ENCODE results near the gene PTPRC.

Gene PTPRC

DNA sequence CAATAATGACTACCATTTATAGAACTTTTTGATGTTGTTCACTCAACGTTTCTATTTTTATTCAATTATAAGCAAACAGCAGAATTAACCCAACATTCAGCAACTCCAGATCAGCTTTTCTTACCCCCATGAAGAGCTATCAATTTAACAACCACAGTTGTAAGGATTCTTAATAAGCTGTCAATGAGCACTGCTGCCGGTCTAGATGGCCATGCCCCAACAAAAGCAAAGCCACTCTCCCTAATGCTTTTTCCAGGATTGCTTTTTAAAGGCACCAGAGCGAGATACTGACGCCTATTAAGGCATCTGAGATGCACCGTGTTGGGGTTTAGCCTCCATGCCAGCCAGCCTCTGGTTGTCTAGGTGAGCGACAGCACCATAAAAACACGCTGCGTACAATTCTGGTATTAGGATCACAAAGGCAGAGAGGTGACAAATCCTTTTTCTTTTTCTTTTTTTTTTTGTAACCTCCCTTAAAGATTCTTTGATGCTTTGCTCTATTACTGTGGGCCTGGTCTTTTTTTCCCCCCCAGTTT lies 39.5 kb downstream of the PTPRC start:
- DNase-seq: peak; percentile 47

DNA sequence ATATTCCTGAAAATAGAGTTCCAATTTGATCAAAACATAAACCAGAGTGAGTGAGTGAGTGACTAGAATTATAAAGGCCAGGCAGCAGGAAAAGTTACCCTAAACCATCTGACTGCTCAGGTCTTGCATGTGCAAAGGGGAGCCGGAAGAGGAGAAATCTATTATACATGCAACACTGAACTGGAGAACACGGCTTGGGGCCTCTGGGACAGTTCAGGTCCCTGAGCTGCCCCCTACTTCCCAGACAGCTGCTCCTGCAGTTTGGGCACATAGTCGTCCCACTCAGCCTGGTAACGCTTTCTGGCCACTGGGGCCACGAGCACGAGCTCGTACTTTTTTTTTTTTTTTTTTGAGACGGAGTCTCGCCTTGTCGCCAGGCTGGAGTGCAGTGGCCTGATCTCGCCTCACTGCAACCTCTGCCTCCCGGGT lies 40.1 kb downstream of the PTPRC start:
- DNase-seq: no peak

DNA sequence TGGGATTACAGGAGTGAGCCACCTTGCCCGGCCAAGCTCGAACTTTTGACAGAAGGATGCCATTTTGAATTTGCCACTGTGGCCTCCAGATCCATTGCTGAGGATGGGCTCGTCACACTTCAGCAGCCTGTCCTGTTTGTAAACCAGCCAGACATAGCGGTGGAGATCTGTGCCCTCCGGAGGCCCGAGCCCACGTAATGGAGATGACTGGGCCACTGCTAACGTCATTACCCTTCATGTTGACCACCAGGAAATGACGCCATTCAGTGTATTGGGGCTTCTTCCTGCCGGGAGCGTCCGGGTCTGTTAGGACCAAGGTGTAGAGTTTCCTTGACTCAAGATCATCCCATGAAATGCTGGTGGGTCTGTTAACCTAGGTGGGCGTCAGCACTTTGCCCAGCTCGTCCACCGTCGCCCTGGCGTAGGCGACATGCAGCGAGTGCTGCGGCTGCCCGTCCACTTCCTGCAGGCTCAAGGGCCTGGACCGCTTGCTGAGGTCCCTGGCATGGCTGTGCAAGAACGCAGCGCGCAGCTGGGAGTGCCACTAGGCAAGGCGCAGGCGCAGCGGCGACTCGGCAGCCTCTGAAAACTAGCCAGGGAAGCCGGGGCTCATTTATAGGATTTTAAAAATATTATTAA lies 40.8 kb downstream of the PTPRC start:
- DNase-seq: peak; percentile 24

DNA sequence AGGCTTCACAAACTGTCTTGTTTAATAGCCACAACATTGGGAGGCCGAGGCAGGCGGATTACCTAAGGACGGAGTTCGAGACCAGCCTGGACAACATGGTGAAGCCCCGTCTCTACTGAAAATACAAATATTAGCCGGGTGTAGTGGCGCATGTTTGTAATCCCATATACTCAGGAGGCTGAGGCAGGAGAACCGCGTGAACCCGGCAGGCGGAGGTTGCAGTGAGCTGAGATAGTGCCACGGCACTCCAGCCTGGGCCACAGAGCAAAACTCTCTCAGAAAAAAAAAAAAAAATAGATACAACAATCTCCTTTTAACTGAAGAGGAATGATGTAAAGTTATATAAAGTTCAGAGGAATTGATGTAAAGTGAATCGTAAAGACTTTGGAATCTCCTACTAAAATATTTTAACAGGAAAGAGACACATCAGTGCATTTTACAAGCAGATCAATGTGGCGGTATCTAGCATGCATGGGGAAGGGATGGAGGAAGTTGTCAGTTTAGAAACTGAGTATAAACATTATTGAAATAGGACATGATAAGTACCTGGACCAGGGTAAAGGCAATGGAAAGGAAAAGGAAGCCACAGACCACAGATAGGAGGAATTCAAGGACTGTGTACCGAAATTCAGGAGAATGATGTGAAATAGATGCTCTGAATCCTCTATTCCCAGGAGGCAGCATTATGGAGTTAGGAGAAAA lies 41.5 kb downstream of the PTPRC start:
- DNase-seq: no peak

DNA sequence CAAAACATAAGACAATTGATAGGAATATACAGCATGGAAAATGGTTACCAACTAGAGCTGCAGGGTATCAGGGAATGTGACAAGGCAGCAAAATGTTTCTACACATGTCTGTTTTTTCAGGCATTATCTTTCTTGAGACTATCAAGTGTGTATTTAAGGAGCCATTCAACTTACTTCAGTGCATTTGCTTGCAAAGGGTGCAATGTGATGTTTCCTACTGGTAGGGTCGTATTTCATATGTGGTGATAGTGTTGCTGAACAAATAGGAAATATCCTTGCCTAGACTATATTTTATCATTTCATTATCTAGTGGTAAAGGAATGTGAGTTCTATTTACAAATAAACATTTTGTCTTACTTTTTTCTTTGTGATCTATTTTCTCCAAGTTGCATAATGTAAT lies 42.4 kb downstream of the PTPRC start:
- no peak for DNase-seq

DNA sequence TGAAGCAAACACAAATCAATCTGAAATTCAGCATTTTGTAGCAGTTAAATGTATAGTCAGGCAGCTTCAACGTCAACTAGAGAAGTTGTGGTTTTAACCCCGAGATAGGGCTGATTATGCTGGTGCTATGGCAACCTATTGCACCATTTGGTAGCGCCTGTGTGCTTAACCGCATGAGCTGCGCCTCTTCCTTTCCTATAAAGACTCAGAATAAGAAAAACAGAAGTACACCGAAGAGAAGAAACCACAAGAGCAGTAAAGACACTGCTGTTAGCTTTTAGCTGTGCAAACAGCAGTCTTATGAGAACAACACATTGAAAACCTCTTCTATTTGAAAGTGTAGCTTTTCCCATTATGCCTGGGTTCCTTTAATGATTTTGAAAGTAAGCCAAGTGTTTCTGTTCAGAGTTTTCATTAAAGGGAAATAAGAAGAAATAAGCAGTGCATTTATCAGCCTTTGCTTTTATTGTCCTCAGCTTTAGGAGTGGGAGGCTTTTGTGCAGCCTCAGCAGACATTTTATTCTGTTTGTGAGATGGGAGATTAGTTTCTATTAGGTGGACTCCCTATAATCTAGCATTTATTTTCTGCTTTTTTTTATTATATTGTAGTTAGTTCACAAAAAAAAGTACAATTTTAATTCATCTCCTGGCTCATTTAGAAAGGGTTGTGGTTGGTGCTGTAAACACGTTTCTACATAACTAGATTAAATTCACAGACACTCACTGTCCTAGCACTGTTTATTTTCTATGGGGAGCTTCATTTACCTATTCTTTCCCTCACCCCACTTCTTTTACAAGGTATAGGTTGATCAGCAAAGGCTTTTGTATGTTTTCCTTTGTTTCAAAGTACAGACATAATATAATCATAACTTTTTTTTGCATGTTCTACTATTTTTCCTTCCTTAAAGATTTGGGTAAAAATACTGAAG lies 43.3 kb downstream of the PTPRC start:
- DNase-seq: peak; percentile 62

DNA sequence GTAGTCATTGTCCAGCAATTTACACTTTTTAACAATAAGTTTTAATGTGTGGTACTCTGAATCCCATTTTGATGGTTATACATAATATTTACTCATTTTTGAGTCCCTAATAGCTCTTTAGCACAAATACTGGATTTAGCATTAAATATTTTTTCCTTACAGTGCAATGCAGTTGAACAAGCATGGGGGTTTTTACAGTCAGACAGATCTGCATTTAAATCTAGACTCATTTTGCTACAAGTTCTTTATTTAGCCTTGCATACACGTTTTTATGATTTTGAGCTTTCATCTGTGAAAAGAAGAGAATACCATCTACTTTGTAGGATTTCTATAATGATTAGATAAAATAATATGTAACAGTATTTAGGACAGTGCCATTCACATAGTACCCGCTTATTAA lies 44.0 kb downstream of the PTPRC start:
- no peak for DNase-seq

DNA sequence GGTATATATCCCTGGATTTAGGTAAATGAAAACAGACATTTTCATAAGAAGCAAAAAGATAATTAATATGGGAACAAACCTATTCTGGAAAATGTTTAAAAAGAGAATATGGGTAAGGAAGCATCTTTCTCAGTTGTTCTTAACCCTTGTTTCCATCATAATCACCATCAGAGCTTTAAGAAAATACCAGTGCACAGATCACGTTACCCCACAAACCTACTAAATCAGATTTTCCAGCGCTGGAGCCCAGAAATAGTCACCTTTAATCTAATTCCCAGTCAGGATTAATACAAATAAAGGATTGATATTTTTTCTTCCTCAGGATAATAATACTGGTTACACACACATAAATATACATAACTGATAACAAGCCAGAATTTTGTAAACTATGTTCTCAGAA lies 44.6 kb downstream of the PTPRC start:
- no peak for DNase-seq

DNA sequence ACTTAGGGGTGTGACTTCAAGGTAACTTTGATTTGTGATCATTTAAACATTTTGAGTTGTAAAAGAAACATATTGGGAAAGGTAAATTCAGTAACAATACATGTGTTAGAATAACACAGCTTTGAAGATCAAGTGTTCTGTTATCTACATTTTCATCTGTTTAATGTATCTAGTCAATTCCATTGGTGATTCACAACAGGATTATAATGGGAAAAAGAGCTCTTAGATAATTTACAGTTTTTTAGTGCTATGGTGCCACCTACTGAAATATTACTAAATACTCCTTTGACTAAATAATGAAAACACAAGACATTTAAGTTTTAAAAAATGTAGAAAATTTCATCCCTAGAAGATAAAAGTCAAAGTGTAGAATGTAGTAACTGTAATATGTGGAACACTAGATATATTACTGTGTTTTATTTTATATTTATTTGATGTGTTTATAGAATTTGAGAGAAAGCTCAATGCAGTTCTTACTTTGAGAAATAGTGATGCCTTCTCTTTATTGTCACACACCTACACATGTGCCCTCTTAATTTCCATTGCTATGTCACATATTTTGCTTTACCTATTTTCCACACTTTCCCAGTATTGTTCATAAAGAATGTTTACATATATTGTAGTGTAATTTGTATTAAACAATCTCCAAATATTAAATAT lies 47.4 kb downstream of the PTPRC start:
- DNase-seq: no peak

DNA sequence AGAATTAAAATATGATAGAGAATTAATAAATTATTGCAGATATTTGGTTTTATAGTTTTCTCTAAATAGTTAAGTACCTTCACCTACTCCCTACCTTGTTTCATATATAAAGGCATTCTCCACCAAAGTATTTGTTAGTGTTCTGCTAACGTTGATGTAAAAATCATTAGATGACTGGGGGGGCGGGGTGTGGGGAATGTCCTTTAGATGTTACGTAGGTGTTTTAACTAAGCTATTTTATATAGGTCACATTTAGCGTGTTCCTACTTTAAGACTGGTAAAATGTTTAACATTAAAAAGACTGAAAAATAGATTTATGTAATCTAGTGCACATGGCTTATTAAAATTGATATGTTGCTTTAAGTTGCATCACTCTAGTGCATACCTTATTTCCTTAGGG lies 48.6 kb downstream of the PTPRC start:
- peak; percentile 21 for DNase-seq

DNA sequence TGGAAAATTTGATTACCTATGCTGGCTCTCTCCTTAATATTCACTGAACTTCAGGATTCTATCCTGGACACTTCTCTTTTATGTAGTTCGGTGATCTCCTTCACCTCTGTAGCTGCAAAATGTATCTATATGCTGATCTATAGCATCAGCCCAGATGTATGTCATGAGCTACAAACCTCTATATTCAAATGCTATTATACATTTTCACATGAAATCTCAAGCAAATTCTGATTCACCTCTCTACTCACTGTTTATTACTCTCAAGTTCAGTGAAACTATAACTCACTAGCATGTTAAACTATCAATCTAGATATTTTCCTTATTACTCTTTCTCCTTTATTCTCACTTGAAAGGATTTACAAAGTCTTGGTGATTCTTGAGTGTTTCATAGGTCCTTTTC lies 52.2 kb downstream of the PTPRC start:
- DNase-seq: no peak

DNA sequence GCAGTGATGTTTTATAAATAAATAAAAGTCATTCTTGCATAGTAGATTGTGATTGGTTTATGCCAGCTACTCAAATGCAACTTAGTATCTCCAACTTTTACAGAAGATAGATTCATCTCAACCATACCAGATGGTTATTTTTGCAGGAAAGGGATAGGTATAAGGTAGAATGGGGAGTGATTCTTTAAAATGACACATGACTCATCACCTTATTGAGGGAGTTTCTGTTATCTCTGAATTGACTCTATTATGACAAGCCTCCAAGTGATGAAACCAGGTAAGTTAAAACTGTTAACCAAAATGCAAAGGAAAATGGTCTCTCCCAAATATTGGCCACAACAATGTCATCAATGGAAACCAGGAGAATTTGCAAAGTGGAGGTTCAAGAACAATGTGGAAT lies 54.5 kb downstream of the PTPRC start:
- DNase-seq: no peak

DNA sequence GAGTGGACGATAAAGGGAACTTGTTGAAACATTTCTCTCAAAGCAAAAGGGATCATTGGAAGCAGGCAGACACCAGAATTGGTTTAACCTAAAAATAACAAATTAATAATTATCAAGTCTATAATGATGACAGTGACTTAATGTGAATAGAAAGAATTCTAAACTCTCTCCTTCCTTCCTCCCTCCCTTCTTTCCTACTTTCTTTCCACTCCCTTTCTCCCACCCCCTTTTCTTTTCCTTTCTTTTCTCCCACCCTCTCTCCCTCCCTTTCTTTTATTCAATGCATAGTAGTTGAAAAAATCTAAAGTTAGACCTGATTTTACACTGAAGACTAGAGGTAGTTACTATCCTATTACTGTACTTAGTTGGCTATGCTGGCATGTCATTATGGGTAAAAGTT lies 55.7 kb downstream of the PTPRC start:
- no peak for DNase-seq

DNA sequence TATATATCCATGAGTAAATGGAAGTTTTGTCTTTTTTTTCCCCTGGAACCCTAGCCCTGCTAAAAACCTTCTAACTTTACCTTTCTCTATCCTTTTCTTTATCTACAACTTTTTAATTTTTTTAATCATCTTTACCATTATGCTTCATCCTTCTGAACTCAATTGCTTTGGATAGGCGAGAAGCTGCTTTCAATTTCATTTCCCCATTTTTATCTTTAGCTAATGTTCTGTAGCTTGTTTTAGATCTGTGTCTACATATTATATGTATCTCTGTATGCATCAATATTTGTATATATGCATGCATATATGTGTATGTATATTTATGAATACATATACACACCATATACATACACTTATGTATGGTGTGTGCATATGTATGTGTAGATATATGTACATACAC lies 57.4 kb downstream of the PTPRC start:
- no peak for DNase-seq

DNA sequence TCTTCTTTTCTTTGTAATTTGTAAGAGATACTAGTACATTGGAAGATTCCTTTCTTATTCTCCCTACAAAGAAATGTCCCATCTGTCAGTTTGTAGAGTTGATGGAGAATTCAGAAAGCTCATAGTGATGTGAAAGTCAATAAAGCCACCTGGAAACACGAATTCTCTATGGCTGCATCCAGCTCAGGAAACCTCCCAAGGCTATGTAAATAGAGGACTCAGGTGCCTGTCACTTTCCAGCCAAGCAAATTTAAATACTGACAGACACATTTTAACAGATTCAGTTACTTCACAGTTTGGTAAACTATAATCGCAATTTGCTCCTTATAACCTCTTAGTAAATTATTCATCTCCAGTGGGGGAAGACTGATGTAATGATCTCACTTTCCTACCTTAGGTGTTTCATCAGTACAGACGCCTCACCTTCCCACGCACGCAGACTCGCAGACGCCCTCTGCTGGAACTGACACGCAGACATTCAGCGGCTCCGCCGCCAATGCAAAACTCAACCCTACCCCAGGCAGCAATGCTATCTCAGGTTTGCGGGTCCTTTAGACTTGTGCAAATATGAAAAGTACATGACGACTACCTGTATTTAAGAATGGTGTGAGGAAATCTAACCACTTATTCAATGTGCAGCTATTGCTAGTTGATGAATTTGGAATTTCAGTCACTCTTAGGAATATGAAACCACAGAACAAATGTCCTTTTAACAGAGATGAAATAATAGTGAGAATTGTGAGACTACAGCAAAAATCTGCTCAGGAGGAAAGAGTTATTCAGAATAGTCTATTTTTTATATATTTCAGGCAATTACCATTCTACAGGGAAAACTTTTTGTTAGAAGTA lies 60.6 kb downstream of the PTPRC start:
- peak; percentile 61 for DNase-seq

DNA sequence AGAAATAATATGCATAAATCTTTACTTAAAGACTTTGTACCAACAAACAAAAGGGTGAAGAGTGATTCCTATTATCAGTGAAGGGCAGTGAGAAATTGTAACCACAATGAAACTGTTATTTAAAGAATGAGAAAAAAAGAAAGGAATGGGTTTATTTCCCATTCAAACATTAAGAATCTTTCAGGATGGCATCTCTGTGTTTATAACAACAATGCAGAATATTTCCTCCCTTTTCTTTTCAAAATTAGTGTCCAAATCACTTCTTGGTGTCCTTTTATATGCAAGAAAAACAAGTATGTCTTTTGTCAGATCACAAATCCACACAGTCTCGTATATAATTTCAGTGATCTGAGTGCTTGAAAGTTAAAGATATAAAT lies 61.2 kb downstream of the PTPRC start:
- DNase-seq: no peak

DNA sequence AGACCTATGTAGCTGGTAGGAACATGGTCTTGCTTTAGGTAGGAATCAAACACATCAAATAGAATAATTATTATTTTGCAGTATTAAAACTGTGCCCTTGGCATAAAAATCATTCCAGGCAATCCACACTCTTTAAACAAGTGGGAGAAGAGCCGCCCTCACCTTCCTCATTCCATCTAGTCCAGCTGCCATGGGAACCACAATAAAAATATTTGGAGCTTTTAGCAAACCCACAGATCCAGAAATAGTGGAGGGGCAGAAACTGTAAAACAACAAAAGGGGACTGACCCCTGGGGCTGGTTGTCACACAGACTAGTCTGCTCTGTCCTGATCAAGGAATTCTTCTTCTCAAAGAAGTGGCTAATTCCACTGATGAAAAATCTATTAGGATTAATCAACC lies 61.6 kb downstream of the PTPRC start:
- DNase-seq: no peak

DNA sequence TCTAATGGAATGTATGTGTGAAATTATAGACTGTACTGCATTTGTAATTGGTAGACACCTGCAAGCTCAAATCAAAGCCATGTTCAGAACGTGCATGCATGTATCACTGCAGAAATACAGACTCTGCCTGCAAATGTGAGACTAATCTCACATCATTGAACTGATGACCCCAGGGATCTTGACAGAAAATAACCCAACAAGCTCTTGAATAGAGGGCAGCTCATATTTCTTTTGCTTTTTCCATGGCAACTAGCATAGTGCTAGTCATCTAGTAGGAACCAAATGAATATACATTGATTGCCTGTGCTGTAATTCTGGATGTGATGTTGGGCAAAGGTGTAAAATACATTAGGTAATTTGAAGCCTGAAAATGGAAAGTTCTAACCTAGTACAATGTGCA lies 62.4 kb downstream of the PTPRC start:
- DNase-seq: no peak

DNA sequence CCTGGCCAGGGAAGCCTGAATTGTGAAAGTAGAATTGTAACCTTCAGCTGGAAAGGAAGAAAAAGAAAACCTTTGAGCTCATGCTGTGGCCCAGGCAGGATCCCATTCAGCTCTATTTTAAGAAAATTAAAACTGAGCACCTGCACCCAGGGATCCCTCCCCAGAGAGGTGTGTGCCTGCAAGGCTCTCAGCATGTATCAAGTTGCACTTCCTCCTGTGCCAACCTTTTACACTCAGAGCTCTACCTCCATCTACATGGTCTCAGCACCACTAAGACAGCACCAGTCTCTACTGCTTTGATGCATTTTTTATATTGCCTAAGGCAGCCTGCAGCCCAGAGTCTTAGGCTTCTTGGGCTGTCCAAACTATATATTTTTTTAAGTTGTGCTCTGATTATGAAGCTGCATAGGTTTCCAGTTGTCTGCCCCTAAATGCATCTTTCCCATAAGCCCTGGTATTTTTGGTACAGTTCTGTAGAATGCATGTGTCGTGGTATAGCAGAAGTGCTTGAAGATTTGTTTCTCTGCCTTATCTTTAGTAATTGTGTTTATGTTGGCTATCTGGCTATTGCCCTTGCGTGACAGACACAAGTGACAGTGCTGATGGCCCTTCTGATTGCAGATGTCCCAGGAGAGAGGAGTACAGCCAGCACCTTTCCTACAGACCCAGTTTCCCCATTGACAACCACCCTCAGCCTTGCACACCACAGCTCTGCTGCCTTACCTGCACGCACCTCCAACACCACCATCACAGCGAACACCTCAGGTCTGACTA lies 63.1 kb downstream of the PTPRC start:
- no peak for DNase-seq

DNA sequence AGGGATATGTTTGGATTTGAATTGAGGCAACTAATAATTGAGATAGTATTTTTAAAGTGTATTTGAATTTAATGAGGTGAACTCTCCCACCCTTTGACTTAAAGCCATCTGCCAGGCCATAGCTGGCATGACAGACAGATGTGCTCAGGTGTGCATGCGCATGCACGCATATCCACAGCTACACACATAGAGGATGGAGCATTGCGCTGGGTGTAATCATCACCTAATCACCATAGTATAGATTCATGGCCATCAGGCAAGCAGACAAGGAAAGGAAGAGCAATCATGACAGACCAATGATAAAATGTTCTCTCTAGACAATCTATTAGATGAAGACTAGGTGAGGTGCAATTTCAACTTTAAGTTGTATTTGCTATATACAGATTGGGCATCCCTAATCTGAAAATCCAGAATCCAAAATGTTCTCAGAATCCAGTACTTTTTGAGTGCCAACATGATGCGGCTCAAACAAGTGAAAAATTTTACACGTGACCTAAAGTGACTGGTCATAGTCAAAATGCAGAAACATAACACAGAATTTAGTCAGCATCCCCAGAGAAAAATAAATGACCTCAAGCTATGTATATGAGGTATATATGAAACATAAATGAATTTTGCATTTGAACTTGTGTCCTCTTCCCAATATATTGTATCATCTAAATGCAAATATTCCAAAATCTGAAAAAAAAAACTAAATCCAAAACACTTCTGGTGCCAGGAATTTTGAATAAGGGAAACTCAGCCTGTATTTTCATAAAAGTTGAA lies 70.1 kb downstream of the PTPRC start:
- no peak for DNase-seq
